GM12878 (cell line): Measurements from ENCODE around the gene MDM4. TPM values are rescaled to one million over a fixed set of nuclear protein-coding genes. Genes with fewer than 3 reads are reported as not detected.

Experiments used
- ATAC-seq: fragments of 200-7000 bp; cut with Tn5 transposase; 3 replicates; pipeline ENCODE4 v1.9.1; 2020; ENCODE audit warnings: mild to moderate bottlenecking, moderate library complexity
- BruUV-seq: library from RNA; stranded (reverse); fragments of 400-500 nt; replicated peaks from 2 replicates; lab custom pipeline; 2021; lab: Mats Ljungman, UMichigan
- CTCF ChIA-PET: fragments of 300-600 bp; sonication (Branson Sonifier 250); formaldehyde crosslinking; extraction: SDS; loops from one replicate; lab custom pipeline; 2021; ENCODE audit warnings: inconsistent platforms; lab: Yijun Ruan, JAX
- POLR2A ChIA-PET: fragments of 350-600 bp; formaldehyde crosslinking; extraction: SDS; loops from one replicate; lab custom pipeline; 2021; ENCODE audit warnings: inconsistent platforms; lab: Charles Lee
- RAD21 ChIA-PET: fragments of 300-600 bp; sonication (Branson Sonifier 250); formaldehyde crosslinking; loops from one replicate; lab custom pipeline; 2023; ENCODE audit warnings: antibody characterized with exemption; ENCODE audit not compliant: unreplicated experiment; lab: Charles Lee
- SMC1A ChIA-PET: fragments of 300-600 bp; sonication (Branson Sonifier 250); formaldehyde crosslinking; loops from one replicate; lab custom pipeline; 2023; ENCODE audit not compliant: unreplicated experiment, uncharacterized antibody; lab: Charles Lee
- DNase-seq: peaks from one replicate; pipeline ENCODE4 v3.0.0-alpha.2; 2011; ENCODE audit warnings: low read depth, low spot score
- FAIRE-seq: peaks from 3 replicates; lab custom pipeline; 2011; peaks lifted over from hg19 to GRCh38; lab: Jason Lieb, UNC
- H2AFZ ChIP-seq: 2 replicates; pipeline ENCODE4 v1.6.0; 2011; ENCODE audit warnings: low read depth, low read length, control low read depth; ENCODE audit not compliant: control insufficient read depth
- H3K27ac ChIP-seq: 2 replicates; pipeline ENCODE4 v1.5.1; 2011; ENCODE audit warnings: control low read depth; ENCODE audit not compliant: control insufficient read depth, insufficient read depth
- H3K27me3 ChIP-seq, 2 experiments: replicated peaks in 1 of 2; 2 replicates each; pipeline versions ENCODE4 v1.6.0 to v1.6.1; 2011; ENCODE audit warnings: low read length in 1 of 2; ENCODE audit not compliant: control insufficient read depth in 2 of 2, insufficient read depth in 2 of 2
- H3K36me3 ChIP-seq, 2 experiments: 2 replicates each; pipeline ENCODE4 v1.5.1; 2011; ENCODE audit warnings: low read length in 1 of 2; ENCODE audit not compliant: control insufficient read depth in 2 of 2, insufficient read depth in 2 of 2
- H3K4me1 ChIP-seq: 2 replicates; pipeline ENCODE4 v1.6.1; 2011; ENCODE audit warnings: mild to moderate bottlenecking, low read length, moderate library complexity, mixed read lengths; ENCODE audit not compliant: control insufficient read depth, insufficient read depth
- H3K4me2 ChIP-seq: 2 replicates; pipeline ENCODE4 v1.6.0; 2011; ENCODE audit warnings: control low read depth; ENCODE audit not compliant: control insufficient read depth, insufficient read depth
- H3K4me3 ChIP-seq: fragments of 200-600 bp; sonication (generic); 2 replicates; pipeline ENCODE4 v1.5.1; 2016
- H3K79me2 ChIP-seq: 2 replicates; pipeline ENCODE4 v1.6.0; 2011; ENCODE audit warnings: low read length; ENCODE audit not compliant: control insufficient read depth, insufficient read depth
- H3K9ac ChIP-seq: 2 replicates; pipeline ENCODE4 v1.8.0; 2011; ENCODE audit warnings: low read length, control low read depth, mixed read lengths; ENCODE audit not compliant: control insufficient read depth, insufficient read depth
- H3K9me3 ChIP-seq: replicated peaks from 3 replicates; pipeline ENCODE4 v1.5.1; 2011; ENCODE audit warnings: mild to moderate bottlenecking, low read length; ENCODE audit not compliant: control insufficient read depth, insufficient read depth
- H4K20me1 ChIP-seq: 2 replicates; pipeline ENCODE4 v1.6.0; 2011; ENCODE audit not compliant: control insufficient read depth, insufficient read depth
- BCL3 ChIP-seq: IDR thresholded peaks from 2 replicates; pipeline ENCODE4 v1.6.1; 2011; ENCODE audit warnings: borderline replicate concordance, low read depth, mild to moderate bottlenecking, moderate library complexity, low read length; ENCODE audit not compliant: insufficient read depth, poor library complexity, severe bottlenecking
- CBX3 ChIP-seq: fragments of 200-600 bp; sonication (generic); IDR thresholded peaks from 2 replicates; pipeline ENCODE4 v1.6.1; 2016; ENCODE audit warnings: low read depth, borderline replicate concordance
- CHD4 ChIP-seq: fragments of 200-600 bp; sonication (generic); IDR thresholded peaks from 2 replicates; pipeline ENCODE4 v1.6.1; 2016; ENCODE audit warnings: mild to moderate bottlenecking
- E2F4 ChIP-seq: IDR thresholded peaks from 2 replicates; pipeline ENCODE4 v1.6.1; 2012; ENCODE audit warnings: low read depth, low read length, improper control_type of control experiment
- EGR1 ChIP-seq, 2 experiments: IDR thresholded peaks; 1 replicate in 1 of 2; 2 replicates in 1 of 2; pipeline ENCODE4 v1.6.1; 2011 to 2012; ENCODE audit warnings: low read depth in 2 of 2, low read length in 2 of 2, borderline replicate concordance in 1 of 2, mild to moderate bottlenecking in 1 of 2, moderate library complexity in 1 of 2
- HDAC2 ChIP-seq: fragments of 200-600 bp; sonication (generic); IDR thresholded peaks from 2 replicates; pipeline ENCODE4 v1.6.1; 2017
- NBN ChIP-seq: fragments of 450-650 bp; IDR thresholded peaks from 2 replicates; pipeline ENCODE4 v1.6.1; 2016
- NFYB ChIP-seq: IDR thresholded peaks from 2 replicates; pipeline ENCODE4 v1.6.1; 2011; ENCODE audit warnings: low read depth, mild to moderate bottlenecking, low read length, improper control_type of control experiment, moderate library complexity; ENCODE audit not compliant: insufficient read depth
- NR2F1 ChIP-seq: fragments of 450-650 bp; conservative IDR thresholded peaks from 2 replicates; pipeline ENCODE4 v1.6.1; 2017; ENCODE audit warnings: mild to moderate bottlenecking
- RUNX3 ChIP-seq: IDR thresholded peaks from 2 replicates; pipeline ENCODE4 v1.6.1; 2012; ENCODE audit warnings: low read length, inconsistent platforms
- SIX5 ChIP-seq: IDR thresholded peaks from 2 replicates; pipeline ENCODE4 v1.6.1; 2011; ENCODE audit warnings: mild to moderate bottlenecking, low read depth, low read length, moderate library complexity; ENCODE audit not compliant: severe bottlenecking
- SMAD1 ChIP-seq: fragments of 450-650 bp; IDR thresholded peaks from 2 replicates; pipeline ENCODE4 v1.6.1; 2018; ENCODE audit warnings: mild to moderate bottlenecking, low read depth; ENCODE audit not compliant: partially characterized antibody
- SMC3 ChIP-seq: IDR thresholded peaks from 2 replicates; pipeline ENCODE4 v1.6.1; 2011; ENCODE audit warnings: low read length, improper control_type of control experiment, borderline replicate concordance
- WRNIP1 ChIP-seq: IDR thresholded peaks from 2 replicates; pipeline ENCODE4 v1.6.1; 2011; ENCODE audit warnings: low read depth, low read length, improper control_type of control experiment, borderline replicate concordance
- WGBS: methylation state at CpG from one replicate; pipeline ENCODE4 v1.1.6; 2016; ENCODE audit warnings: low lambda C conversion rate; ENCODE audit not compliant: insufficient replicate concordance, insufficient coverage; ENCODE audit errors: missing lambda C conversion rate; 5-methylcytosine and 5-hydroxymethylcytosine counted together
- in situ Hi-C: fragments of 300-500 bp; cut with MboI; formaldehyde crosslinking; loops from 9 replicates; pipeline ENCODE4 v1.14.3; 2018; ENCODE audit warnings: mixed read lengths
- intact Hi-C: fragments of 100-400 bp; cut with micrococcal nuclease; formaldehyde crosslinking; loops from one replicate; pipeline ENCODE4 v1.14.2; 2022; ENCODE audit not compliant: unreplicated experiment
- polyA plus RNA-seq, 11 experiments: library from polyadenylated mRNA; depleted of rRNA in 4 of 11; unstranded in 6 of 11; stranded (reverse) in 5 of 11; fragments of >200 nt; fragmentation: Nextera tagmentation in 4 of 11; fragmentation: Illumina TruSeq in 1 of 11; extraction: Ambion mirVana in 4 of 11; extraction: Trizol in 1 of 11; gene quantifications; 1 replicate in 1 of 11; 2 replicates in 10 of 11; pipeline versions ENCODE4 v1.2.1 to v1.2.3, GENCODE V29; 2011 to 2016; ENCODE audit warnings: inconsistent platforms in 2 of 11, missing spikeins in 2 of 11, low read depth in 1 of 11
- total RNA-seq, 4 experiments: library from RNA; depleted of rRNA in 3 of 4; stranded (reverse); fragments of >200 nt in 3 of 4; fragmentation: Illumina TruSeq in 1 of 4; extraction: Trizol in 1 of 4; gene quantifications; 2 replicates each; pipeline versions ENCODE4 v1.2.1 to v1.2.3, GENCODE V29; 2013 to 2021
- TF ChIP-seq, protein P1 (sequence below): fragments of 450-650 bp; IDR thresholded peaks from 2 replicates; pipeline ENCODE4 v1.6.1; 2018; ENCODE audit warnings: borderline replicate concordance, mild to moderate bottlenecking; ENCODE audit not compliant: partially characterized antibody
- TF ChIP-seq, protein P2 (sequence below): IDR thresholded peaks from 2 replicates; pipeline ENCODE4 v1.6.1; 2011; ENCODE audit warnings: low read depth, low read length, improper control_type of control experiment, borderline replicate concordance

MDM4 gene
- total and polyA plus RNA-seq, 10 of the 15 experiments (the other 5 are each of a cell fraction or from before 2014, with no cell fraction given): 2.5 to 74.4 (median 22.7) TPM

DNA sequence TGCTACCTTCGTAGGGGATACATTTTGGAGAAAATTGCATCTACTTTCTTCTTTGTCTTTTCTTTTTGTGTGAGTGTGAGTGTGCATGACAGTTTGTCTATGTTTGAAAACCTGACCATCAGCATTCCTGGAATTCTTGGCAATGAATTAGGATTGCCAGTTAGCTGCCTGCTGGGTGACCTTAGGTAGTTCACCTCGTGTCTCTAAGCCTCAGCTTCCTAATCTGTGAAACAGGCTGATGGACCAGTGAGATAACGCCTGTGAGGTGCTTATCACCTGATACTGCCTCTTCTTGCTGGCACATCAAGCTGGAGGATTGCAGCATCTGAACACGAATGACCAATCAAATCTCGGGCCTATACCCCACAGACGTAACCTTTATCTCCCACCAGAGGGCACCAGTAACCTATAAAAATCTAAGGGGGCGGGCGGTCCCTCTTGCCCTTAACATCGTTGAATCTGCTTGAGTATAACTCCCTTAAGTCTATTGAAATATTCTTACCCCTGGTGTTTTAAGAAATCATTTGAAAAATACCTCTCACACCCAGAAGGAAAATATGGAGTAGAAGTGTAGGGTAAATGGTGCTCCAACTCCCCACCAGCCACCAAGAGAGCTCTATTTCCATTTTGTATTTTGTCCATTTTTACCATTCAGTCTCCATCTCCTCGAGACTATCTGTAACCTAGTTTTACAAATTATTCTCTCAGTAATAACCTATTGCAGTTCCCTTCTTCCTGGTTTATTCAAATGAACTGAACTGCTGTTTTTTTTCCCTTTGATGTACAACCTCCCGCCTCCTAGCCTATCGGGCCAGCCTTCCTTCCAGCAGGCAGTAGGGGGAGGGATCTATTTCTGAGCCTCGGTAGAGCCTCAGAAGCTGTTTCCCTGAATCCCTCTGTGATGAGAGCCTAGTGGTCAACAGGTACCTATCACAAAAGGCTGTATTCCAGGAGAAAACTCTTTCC lies 49.7 kb downstream of the MDM4 start:
- DNase-seq (no peak), ATAC-seq (peak; percentile 87), FAIRE-seq (peak; percentile 91)
- ChIA-PET RAD21 (interaction anchor here (0.8 to 4.9 kb wide), 37 partner anchors 8 to 576 kb away, joined by 3 to 81 read pairs (median 4); partner anchors contain the start of gene MDM4), POLR2A (interaction anchor here (0.9 to 1.4 kb wide), 3 partner anchors 14 to 239 kb away, joined by 3 to 4 read pairs (median 4); no protein-coding TSS in a partner anchor), SMC1A (interaction anchor here (0.6 to 8.3 kb wide), 55 partner anchors 8 to 247 kb away, joined by 3 to 85 read pairs (median 4); partner anchors contain the start of gene MDM4), CTCF (interaction anchor here (0.6 to 11.0 kb wide), 57 partner anchors 9 to 1769 kb away, joined by 3 to 279 read pairs (median 5); partner anchors contain the start of gene MDM4)
- Histone ChIP-seq H3K4me1 (peaks cover 24% of the 10 kb centered on the region), H3K9ac (no peak overlapping the region), H3K36me3 (peaks cover 0 to 18% of the 10 kb centered on the region in 2 experiments; a peak in 2 of 4 replicates), H3K9me3 (no peaks in the 10 kb centered on the region), H3K4me3 (no peak overlapping the region), H3K27ac (peak overlapping the region; percentile 45), H2AFZ (no peak overlapping the region), H3K4me2 (no peak overlapping the region), H3K27me3 (no peaks in the 10 kb centered on the region), H3K79me2 (no peaks in the 10 kb centered on the region), H4K20me1 (0 out of 2 replicates have a peak, but pooled peaks cover 2% of the 10 kb centered on the region)
- in situ Hi-C loops (loop anchor here (5.0 kb wide), 2 partner anchors 196 to 241 kb away; no protein-coding TSS in a partner anchor), intact Hi-C loops (loop anchor here (1.0 to 10.0 kb wide), 6 partner anchors 12 to 379 kb away; no protein-coding TSS in a partner anchor)
- BruUV-seq: no TSS peak
- WGBS: 31% methylated on average over 13 of the region's 13 CpGs
- peak; percentile 75 for TF ChIP-seq NFYB
- TF ChIP-seq NR2F1: no peak
- TF ChIP-seq, protein P1, sequence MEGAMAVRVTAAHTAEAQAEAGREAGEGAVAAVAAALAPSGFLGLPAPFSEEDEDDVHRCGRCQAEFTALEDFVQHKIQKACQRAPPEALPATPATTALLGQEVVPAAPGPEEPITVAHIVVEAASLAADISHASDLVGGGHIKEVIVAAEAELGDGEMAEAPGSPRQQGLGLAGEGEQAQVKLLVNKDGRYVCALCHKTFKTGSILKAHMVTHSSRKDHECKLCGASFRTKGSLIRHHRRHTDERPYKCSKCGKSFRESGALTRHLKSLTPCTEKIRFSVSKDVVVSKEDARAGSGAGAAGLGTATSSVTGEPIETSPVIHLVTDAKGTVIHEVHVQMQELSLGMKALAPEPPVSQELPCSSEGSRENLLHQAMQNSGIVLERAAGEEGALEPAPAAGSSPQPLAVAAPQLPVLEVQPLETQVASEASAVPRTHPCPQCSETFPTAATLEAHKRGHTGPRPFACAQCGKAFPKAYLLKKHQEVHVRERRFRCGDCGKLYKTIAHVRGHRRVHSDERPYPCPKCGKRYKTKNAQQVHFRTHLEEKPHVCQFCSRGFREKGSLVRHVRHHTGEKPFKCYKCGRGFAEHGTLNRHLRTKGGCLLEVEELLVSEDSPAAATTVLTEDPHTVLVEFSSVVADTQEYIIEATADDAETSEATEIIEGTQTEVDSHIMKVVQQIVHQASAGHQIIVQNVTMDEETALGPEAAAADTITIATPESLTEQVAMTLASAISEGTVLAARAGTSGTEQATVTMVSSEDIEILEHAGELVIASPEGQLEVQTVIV: no peak
- no peak for TF ChIP-seq E2F4
- TF ChIP-seq, protein P2, sequence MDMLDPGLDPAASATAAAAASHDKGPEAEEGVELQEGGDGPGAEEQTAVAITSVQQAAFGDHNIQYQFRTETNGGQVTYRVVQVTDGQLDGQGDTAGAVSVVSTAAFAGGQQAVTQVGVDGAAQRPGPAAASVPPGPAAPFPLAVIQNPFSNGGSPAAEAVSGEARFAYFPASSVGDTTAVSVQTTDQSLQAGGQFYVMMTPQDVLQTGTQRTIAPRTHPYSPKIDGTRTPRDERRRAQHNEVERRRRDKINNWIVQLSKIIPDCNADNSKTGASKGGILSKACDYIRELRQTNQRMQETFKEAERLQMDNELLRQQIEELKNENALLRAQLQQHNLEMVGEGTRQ: no peak
- TF ChIP-seq BCL3: no peak
- TF ChIP-seq CHD4: no peak
- TF ChIP-seq EGR1 (IDR thresholded peaks at IDR 0.05; ENCODE audit: borderline replicate concordance in 1 of 2, low read depth in 2 of 2, low read length in 2 of 2): no peak
- no peak for TF ChIP-seq HDAC2
- no peak for TF ChIP-seq NBN
- TF ChIP-seq CBX3: no peak
- TF ChIP-seq SMC3: peak; percentile 83
- no peak for TF ChIP-seq SMAD1
- no peak for TF ChIP-seq SIX5
- TF ChIP-seq RUNX3: 0 out of 2 replicates have a peak, but pooled peaks have one; percentile 26
- no peak for TF ChIP-seq WRNIP1
